GM12878 (cell line): ENCODE data around the gene QPRT. TPM values are rescaled to one million over a fixed set of nuclear protein-coding genes. Genes with fewer than 3 reads are reported as not detected.

ENCODE experiments used
- ATAC-seq: fragments of 200-7000 bp; cut with Tn5 transposase; 3 replicates; pipeline ENCODE4 v1.9.1; 2020; ENCODE audit warnings: mild to moderate bottlenecking, moderate library complexity
- BruUV-seq: library from RNA; stranded (reverse); fragments of 400-500 nt; replicated peaks from 2 replicates; lab custom pipeline; 2021; lab: Mats Ljungman, UMichigan
- CTCF ChIA-PET: fragments of 300-600 bp; sonication (Branson Sonifier 250); formaldehyde crosslinking; extraction: SDS; loops from one replicate; lab custom pipeline; 2021; ENCODE audit warnings: inconsistent platforms; lab: Yijun Ruan, JAX
- POLR2A ChIA-PET: fragments of 350-600 bp; formaldehyde crosslinking; extraction: SDS; loops from one replicate; lab custom pipeline; 2021; ENCODE audit warnings: inconsistent platforms; lab: Charles Lee
- RAD21 ChIA-PET: fragments of 300-600 bp; sonication (Branson Sonifier 250); formaldehyde crosslinking; loops from one replicate; lab custom pipeline; 2023; ENCODE audit warnings: antibody characterized with exemption; ENCODE audit not compliant: unreplicated experiment; lab: Charles Lee
- SMC1A ChIA-PET: fragments of 300-600 bp; sonication (Branson Sonifier 250); formaldehyde crosslinking; loops from one replicate; lab custom pipeline; 2023; ENCODE audit not compliant: unreplicated experiment, uncharacterized antibody; lab: Charles Lee
- DNase-seq: peaks from one replicate; pipeline ENCODE4 v3.0.0-alpha.2; 2011; ENCODE audit warnings: low read depth, low spot score
- FAIRE-seq: peaks from 3 replicates; lab custom pipeline; 2011; peaks lifted over from hg19 to GRCh38; lab: Jason Lieb, UNC
- H2AFZ ChIP-seq: 2 replicates; pipeline ENCODE4 v1.6.0; 2011; ENCODE audit warnings: low read depth, low read length, control low read depth; ENCODE audit not compliant: control insufficient read depth
- H3K27ac ChIP-seq: 2 replicates; pipeline ENCODE4 v1.5.1; 2011; ENCODE audit warnings: control low read depth; ENCODE audit not compliant: control insufficient read depth, insufficient read depth
- H3K27me3 ChIP-seq, 2 experiments: replicated peaks in 1 of 2; 2 replicates each; pipeline versions ENCODE4 v1.6.0 to v1.6.1; 2011; ENCODE audit warnings: low read length in 1 of 2; ENCODE audit not compliant: control insufficient read depth in 2 of 2, insufficient read depth in 2 of 2
- H3K36me3 ChIP-seq, 2 experiments: 2 replicates each; pipeline ENCODE4 v1.5.1; 2011; ENCODE audit warnings: low read length in 1 of 2; ENCODE audit not compliant: control insufficient read depth in 2 of 2, insufficient read depth in 2 of 2
- H3K4me1 ChIP-seq: 2 replicates; pipeline ENCODE4 v1.6.1; 2011; ENCODE audit warnings: mild to moderate bottlenecking, low read length, moderate library complexity, mixed read lengths; ENCODE audit not compliant: control insufficient read depth, insufficient read depth
- H3K4me2 ChIP-seq: 2 replicates; pipeline ENCODE4 v1.6.0; 2011; ENCODE audit warnings: control low read depth; ENCODE audit not compliant: control insufficient read depth, insufficient read depth
- H3K4me3 ChIP-seq: fragments of 200-600 bp; sonication (generic); 2 replicates; pipeline ENCODE4 v1.5.1; 2016
- H3K79me2 ChIP-seq: 2 replicates; pipeline ENCODE4 v1.6.0; 2011; ENCODE audit warnings: low read length; ENCODE audit not compliant: control insufficient read depth, insufficient read depth
- H3K9ac ChIP-seq: 2 replicates; pipeline ENCODE4 v1.8.0; 2011; ENCODE audit warnings: low read length, control low read depth, mixed read lengths; ENCODE audit not compliant: control insufficient read depth, insufficient read depth
- H3K9me3 ChIP-seq: replicated peaks from 3 replicates; pipeline ENCODE4 v1.5.1; 2011; ENCODE audit warnings: mild to moderate bottlenecking, low read length; ENCODE audit not compliant: control insufficient read depth, insufficient read depth
- H4K20me1 ChIP-seq: 2 replicates; pipeline ENCODE4 v1.6.0; 2011; ENCODE audit not compliant: control insufficient read depth, insufficient read depth
- BACH1 ChIP-seq: fragments of 450-650 bp; IDR thresholded peaks from 2 replicates; pipeline ENCODE4 v1.6.1; 2017; ENCODE audit warnings: mild to moderate bottlenecking, borderline replicate concordance
- BHLHE40 ChIP-seq, 2 experiments: fragments of 450-650 bp in 1 of 2; IDR thresholded peaks; 2 replicates each; pipeline ENCODE4 v1.6.1; 2011 to 2017; ENCODE audit warnings: low read depth in 2 of 2, borderline replicate concordance in 1 of 2, improper control_type of control experiment in 1 of 2, low read length in 1 of 2, mild to moderate bottlenecking in 1 of 2
- ESRRA ChIP-seq: IDR thresholded peaks from 2 replicates; pipeline ENCODE4 v1.6.1; 2012; ENCODE audit warnings: mild to moderate bottlenecking, low read length, improper control_type of control experiment
- EZH2 ChIP-seq: IDR thresholded peaks from 2 replicates; pipeline ENCODE4 v1.6.1; 2012; ENCODE audit warnings: low read depth, mild to moderate bottlenecking, control low read depth, inconsistent platforms, low read length, borderline replicate concordance; ENCODE audit not compliant: control insufficient read depth
- FOXM1 ChIP-seq: IDR thresholded peaks from 2 replicates; pipeline ENCODE4 v1.6.1; 2012; ENCODE audit warnings: low read depth, mild to moderate bottlenecking, inconsistent platforms, low read length, moderate library complexity
- HSF1 ChIP-seq: fragments of 150-350 bp; IDR thresholded peaks from 2 replicates; pipeline ENCODE4 v1.6.1; 2014; ENCODE audit warnings: mild to moderate bottlenecking, low read depth, low read length
- IKZF1 ChIP-seq: fragments of 450-650 bp; conservative IDR thresholded peaks from 2 replicates; pipeline ENCODE4 v1.6.1; 2017; ENCODE audit warnings: antibody characterized with exemption, mild to moderate bottlenecking
- KAT2A ChIP-seq: conservative IDR thresholded peaks from 2 replicates; pipeline ENCODE4 v1.6.1; 2011; ENCODE audit warnings: low read depth, low read length; ENCODE audit not compliant: control insufficient read depth
- LARP7 ChIP-seq: fragments of 450-650 bp; IDR thresholded peaks from 2 replicates; pipeline ENCODE4 v1.6.1; 2017; ENCODE audit warnings: mild to moderate bottlenecking
- NKRF ChIP-seq: fragments of 450-650 bp; conservative IDR thresholded peaks from 2 replicates; pipeline ENCODE4 v1.6.1; 2017; ENCODE audit warnings: mild to moderate bottlenecking, moderate library complexity
- NR2F1 ChIP-seq: fragments of 450-650 bp; conservative IDR thresholded peaks from 2 replicates; pipeline ENCODE4 v1.6.1; 2017; ENCODE audit warnings: mild to moderate bottlenecking
- PAX8 ChIP-seq: fragments of 450-650 bp; IDR thresholded peaks from 2 replicates; pipeline ENCODE4 v1.6.1; 2017; ENCODE audit warnings: mild to moderate bottlenecking, moderate library complexity
- RAD51 ChIP-seq: fragments of 450-650 bp; IDR thresholded peaks from 2 replicates; pipeline ENCODE4 v1.6.1; 2016; ENCODE audit warnings: moderate library complexity, mild to moderate bottlenecking, inconsistent platforms
- RBBP5 ChIP-seq: fragments of 200-600 bp; sonication (generic); conservative IDR thresholded peaks from 2 replicates; pipeline ENCODE4 v1.6.1; 2016
- SMAD1 ChIP-seq: fragments of 450-650 bp; IDR thresholded peaks from 2 replicates; pipeline ENCODE4 v1.6.1; 2018; ENCODE audit warnings: mild to moderate bottlenecking, low read depth; ENCODE audit not compliant: partially characterized antibody
- TCF12 ChIP-seq: IDR thresholded peaks from 2 replicates; pipeline ENCODE4 v1.6.1; 2011; ENCODE audit warnings: low read depth, mild to moderate bottlenecking, low read length
- ZBED1 ChIP-seq: IDR thresholded peaks from 2 replicates; pipeline ENCODE4 v1.6.1; 2016; ENCODE audit warnings: borderline replicate concordance
- ZBTB4 ChIP-seq: fragments of 450-650 bp; formaldehyde crosslinking; IDR thresholded peaks from 2 replicates; pipeline ENCODE4 v1.4.0; 2022; ENCODE audit warnings: mild to moderate bottlenecking, moderate library complexity
- ZSCAN29 ChIP-seq: fragments of 450-650 bp; IDR thresholded peaks from 2 replicates; pipeline ENCODE4 v1.6.1; 2017; ENCODE audit warnings: mild to moderate bottlenecking, moderate library complexity
- WGBS: methylation state at CpG from one replicate; pipeline ENCODE4 v1.1.6; 2016; ENCODE audit warnings: low lambda C conversion rate; ENCODE audit not compliant: insufficient replicate concordance, insufficient coverage; ENCODE audit errors: missing lambda C conversion rate; 5-methylcytosine and 5-hydroxymethylcytosine counted together
- in situ Hi-C: fragments of 300-500 bp; cut with MboI; formaldehyde crosslinking; loops from 9 replicates; pipeline ENCODE4 v1.14.3; 2018; ENCODE audit warnings: mixed read lengths
- intact Hi-C: fragments of 100-400 bp; cut with micrococcal nuclease; formaldehyde crosslinking; loops from one replicate; pipeline ENCODE4 v1.14.2; 2022; ENCODE audit not compliant: unreplicated experiment
- polyA plus RNA-seq, 11 experiments: library from polyadenylated mRNA; depleted of rRNA in 4 of 11; unstranded in 6 of 11; stranded (reverse) in 5 of 11; fragments of >200 nt; fragmentation: Nextera tagmentation in 4 of 11; fragmentation: Illumina TruSeq in 1 of 11; extraction: Ambion mirVana in 4 of 11; extraction: Trizol in 1 of 11; gene quantifications; 1 replicate in 1 of 11; 2 replicates in 10 of 11; pipeline versions ENCODE4 v1.2.1 to v1.2.3, GENCODE V29; 2011 to 2016; ENCODE audit warnings: inconsistent platforms in 2 of 11, missing spikeins in 2 of 11, low read depth in 1 of 11
- total RNA-seq, 4 experiments: library from RNA; depleted of rRNA in 3 of 4; stranded (reverse); fragments of >200 nt in 3 of 4; fragmentation: Illumina TruSeq in 1 of 4; extraction: Trizol in 1 of 4; gene quantifications; 2 replicates each; pipeline versions ENCODE4 v1.2.1 to v1.2.3, GENCODE V29; 2013 to 2021

The QPRT gene
- total and polyA plus RNA-seq, 10 of the 15 experiments (the other 5 are each of a cell fraction or from before 2014, with no cell fraction given): 2.7 to 43.0 (median 31.3) TPM

- TF ChIP-seq RAD51 (no peak), NR2F1 (no peak), PAX8 (no peak), TCF12 (no peak), RBBP5 (no peak), ZBTB4 (no peak), FOXM1 (no peak), ZSCAN29 (no peak), ZBED1 (no peak), KAT2A (no peak), NKRF (no peak), HSF1 (no peak), BHLHE40 (IDR thresholded peaks at IDR 0.05; ENCODE audit: borderline replicate concordance in 1 of 2, low read depth in 2 of 2, low read length in 1 of 2) (no peak), LARP7 (no peak), IKZF1 (no peak), BACH1 (no peak), SMAD1 (no peak), ESRRA (no peak), EZH2 (no peak)
- WGBS: 100% methylated on average over 2 of the region's 2 CpGs
- in situ Hi-C loops: no loop called here
These were observed 28.2 kb upstream of the QPRT start for GRCh38 chr16:29650771-29651170.

More at GRCh38 chr16:29650771-29651170, 28.2 kb upstream of the QPRT start:
- Histone ChIP-seq H3K9ac (no peak overlapping the region), H3K27me3 (no peaks in the 10 kb centered on the region), H3K4me1 (peaks cover 24% of the 10 kb centered on the region), H3K9me3 (no peaks in the 10 kb centered on the region; the same call in 2 of the 3 replicates), H3K36me3 (no peaks in the 10 kb centered on the region), H3K27ac (no peak overlapping the region), H3K4me3 (no peak overlapping the region), H3K4me2 (no peak overlapping the region), H3K79me2 (no peaks in the 10 kb centered on the region), H2AFZ (no peak overlapping the region), H4K20me1 (no peaks in the 10 kb centered on the region)
- POLR2A ChIA-PET: interaction anchor here (4.8 kb wide), 1 partner anchor 12 kb away, joined by 62 read pairs; the partner anchor contains the start of gene SPN
- intact Hi-C loops: no loop called here
- BruUV-seq: no TSS peak
- CTCF ChIA-PET: interaction anchor here (0.6 to 5.0 kb wide), 3 partner anchors 8 to 621 kb away, joined by 4 to 25 read pairs (median 14); partner anchors contain the start of gene SPN
- SMC1A ChIA-PET: interaction anchor here (0.6 to 4.1 kb wide), 3 partner anchors 8 to 1091 kb away, joined by 3 to 52 read pairs (median 4); partner anchors contain the start of gene SPN
- ATAC-seq (no peak), DNase-seq (no peak), FAIRE-seq (no peak)
- RAD21 ChIA-PET: no interaction called here
